Panc1 (cell line): ENCODE measurements around the gene THRB. TPM values are rescaled to one million over a fixed set of nuclear protein-coding genes. Genes with fewer than 3 reads are reported as not detected.

Experiments used
- ATAC-seq: fragments of 200-7000 bp; cut with Tn5 transposase; 2 replicates; pipeline ENCODE4 v1.9.1; 2020; ENCODE audit warnings: mild to moderate bottlenecking, moderate library complexity
- BruUV-seq: library from RNA; stranded (reverse); fragments of 400-500 nt; replicated peaks from 2 replicates; lab custom pipeline; 2021; lab: Mats Ljungman, UMichigan
- CTCF ChIA-PET: fragments of 300-600 bp; sonication (Branson Sonifier 250); formaldehyde crosslinking; loops from one replicate; lab custom pipeline; 2022; ENCODE audit warnings: antibody characterized with exemption; lab: Charles Lee
- POLR2A ChIA-PET: fragments of 300-600 bp; sonication (Branson Sonifier 250); formaldehyde crosslinking; loops from one replicate; lab custom pipeline; 2022; ENCODE audit warnings: antibody characterized with exemption; lab: Charles Lee
- DNase-seq: peaks from one replicate; pipeline ENCODE4 v3.0.0-alpha.2; 2010; ENCODE audit warnings: low read depth, low spot score
- H3K27ac ChIP-seq: 2 replicates; pipeline ENCODE4 v1.5.1; 2011; ENCODE audit warnings: mild to moderate bottlenecking, low read length, inconsistent platforms
- H3K27me3 ChIP-seq: fragments of 200-500 bp; sonication (Bioruptor generic); 2 replicates; pipeline ENCODE4 v1.6.0; 2014; ENCODE audit warnings: low read length, inconsistent platforms; ENCODE audit not compliant: control insufficient read depth, insufficient read depth
- H3K36me3 ChIP-seq: fragments of 200-500 bp; sonication (Bioruptor generic); 2 replicates; pipeline ENCODE4 v1.5.1; 2014; ENCODE audit warnings: inconsistent platforms, mild to moderate bottlenecking, low read length, moderate library complexity; ENCODE audit not compliant: control insufficient read depth, insufficient read depth
- H3K4me1 ChIP-seq: 2 replicates; pipeline ENCODE4 v1.5.1; 2011; ENCODE audit warnings: inconsistent platforms, mild to moderate bottlenecking, low read length, moderate library complexity; ENCODE audit not compliant: control insufficient read depth, insufficient read depth
- H3K4me3 ChIP-seq, 2 experiments: 2 replicates each; pipeline ENCODE4 v1.5.1; 2011 to 2012; ENCODE audit warnings: low read depth in 2 of 2, low read length in 2 of 2, mild to moderate bottlenecking in 2 of 2, inconsistent platforms in 1 of 2, moderate library complexity in 1 of 2
- H3K9me3 ChIP-seq: fragments of 200-500 bp; sonication (Bioruptor generic); 2 replicates; pipeline ENCODE4 v1.5.1; 2014; ENCODE audit warnings: low read depth, mild to moderate bottlenecking, inconsistent platforms, low read length, moderate library complexity; ENCODE audit not compliant: control insufficient read depth, insufficient read depth
- POLR2AphosphoS5 ChIP-seq: IDR thresholded peaks from 2 replicates; pipeline ENCODE4 v1.6.1; 2012; ENCODE audit warnings: mild to moderate bottlenecking, low read depth, low read length, moderate library complexity
- SIN3A ChIP-seq: IDR thresholded peaks from 2 replicates; pipeline ENCODE4 v1.6.1; 2012; ENCODE audit warnings: low read depth, mild to moderate bottlenecking, low read length, moderate library complexity, borderline replicate concordance; ENCODE audit not compliant: insufficient read depth
- TCF7L2 ChIP-seq: IDR thresholded peaks from 2 replicates; pipeline ENCODE4 v1.6.1; 2011; ENCODE audit warnings: mild to moderate bottlenecking, low read depth, low read length, inconsistent platforms
- in situ Hi-C: cut with HindIII; loops from 2 replicates; pipeline ENCODE4 v1.10.0; 2016; ENCODE audit warnings: low sequenced_read_pairs, low pct_unique_long_range_greater_than_20kb
- intact Hi-C: fragments of 100-400 bp; cut with micrococcal nuclease; formaldehyde crosslinking; loops from one replicate; pipeline ENCODE4 v1.10.0; 2022; ENCODE audit not compliant: unreplicated experiment
- total RNA-seq: library from RNA; stranded (reverse); gene quantifications from one replicate; pipeline ENCODE4 v1.2.1, GENCODE V29; 2021; ENCODE audit not compliant: unreplicated experiment
- TF ChIP-seq, protein P1 (sequence below): fragments of 450-650 bp; IDR thresholded peaks from 2 replicates; pipeline ENCODE4 v1.5.1; 2017; ENCODE audit warnings: mild to moderate bottlenecking
- TF ChIP-seq, protein P2 (sequence below), 2 experiments: IDR thresholded peaks; 2 replicates each; pipeline ENCODE4 v1.6.1; 2011 to 2012; ENCODE audit warnings: low read depth in 2 of 2, control low read depth in 1 of 2, low read length in 1 of 2, mild to moderate bottlenecking in 1 of 2, moderate library complexity in 1 of 2; ENCODE audit not compliant: insufficient read depth in 1 of 2

THRB gene
- total RNA-seq, 1 experiment from 2014 or later, result 3.9 TPM

DNA sequence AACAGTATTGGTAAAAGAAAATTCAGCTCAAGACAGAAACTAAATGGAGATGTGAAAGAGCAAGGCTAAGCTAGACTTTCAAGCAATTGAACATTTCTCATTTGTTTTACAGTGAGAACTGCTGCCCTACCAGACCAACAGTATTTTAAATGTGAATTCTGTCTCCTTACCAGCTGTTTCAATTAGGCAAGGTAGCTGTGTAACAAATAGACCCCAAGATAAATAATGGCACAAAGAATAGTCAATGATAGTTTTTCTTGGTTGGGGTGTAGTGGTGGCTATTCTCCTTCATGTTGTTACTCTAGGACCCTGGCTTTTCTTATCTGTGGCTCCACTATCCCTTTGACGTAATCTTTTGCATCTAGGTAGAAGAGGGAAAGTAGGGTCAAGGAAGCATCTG lies 30.4 kb upstream of the THRB start:
- POLR2A ChIA-PET, result no interaction called here
- Histone ChIP-seq H3K27me3 (peaks cover 3% of the 10 kb centered on the region; the same call in 1 of the 2 replicates), H3K4me1 (no peaks in the 10 kb centered on the region), H3K27ac (no peak overlapping the region), H3K9me3 (no peaks in the 10 kb centered on the region), H3K36me3 (no peaks in the 10 kb centered on the region), H3K4me3 (no peak overlapping the region)
- CTCF ChIA-PET, result interaction anchor here (1.0 kb wide), 1 partner anchor 29 kb away, joined by 4 read pairs; no protein-coding TSS in a partner anchor
- no TSS peak for BruUV-seq
- intact Hi-C loops, result no loop called here
- in situ Hi-C loops, result no loop called here
- no peak for DNase-seq
- no peak for ATAC-seq
- TF ChIP-seq, protein P1, sequence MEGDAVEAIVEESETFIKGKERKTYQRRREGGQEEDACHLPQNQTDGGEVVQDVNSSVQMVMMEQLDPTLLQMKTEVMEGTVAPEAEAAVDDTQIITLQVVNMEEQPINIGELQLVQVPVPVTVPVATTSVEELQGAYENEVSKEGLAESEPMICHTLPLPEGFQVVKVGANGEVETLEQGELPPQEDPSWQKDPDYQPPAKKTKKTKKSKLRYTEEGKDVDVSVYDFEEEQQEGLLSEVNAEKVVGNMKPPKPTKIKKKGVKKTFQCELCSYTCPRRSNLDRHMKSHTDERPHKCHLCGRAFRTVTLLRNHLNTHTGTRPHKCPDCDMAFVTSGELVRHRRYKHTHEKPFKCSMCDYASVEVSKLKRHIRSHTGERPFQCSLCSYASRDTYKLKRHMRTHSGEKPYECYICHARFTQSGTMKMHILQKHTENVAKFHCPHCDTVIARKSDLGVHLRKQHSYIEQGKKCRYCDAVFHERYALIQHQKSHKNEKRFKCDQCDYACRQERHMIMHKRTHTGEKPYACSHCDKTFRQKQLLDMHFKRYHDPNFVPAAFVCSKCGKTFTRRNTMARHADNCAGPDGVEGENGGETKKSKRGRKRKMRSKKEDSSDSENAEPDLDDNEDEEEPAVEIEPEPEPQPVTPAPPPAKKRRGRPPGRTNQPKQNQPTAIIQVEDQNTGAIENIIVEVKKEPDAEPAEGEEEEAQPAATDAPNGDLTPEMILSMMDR, result no peak
- TF ChIP-seq, protein P2, sequence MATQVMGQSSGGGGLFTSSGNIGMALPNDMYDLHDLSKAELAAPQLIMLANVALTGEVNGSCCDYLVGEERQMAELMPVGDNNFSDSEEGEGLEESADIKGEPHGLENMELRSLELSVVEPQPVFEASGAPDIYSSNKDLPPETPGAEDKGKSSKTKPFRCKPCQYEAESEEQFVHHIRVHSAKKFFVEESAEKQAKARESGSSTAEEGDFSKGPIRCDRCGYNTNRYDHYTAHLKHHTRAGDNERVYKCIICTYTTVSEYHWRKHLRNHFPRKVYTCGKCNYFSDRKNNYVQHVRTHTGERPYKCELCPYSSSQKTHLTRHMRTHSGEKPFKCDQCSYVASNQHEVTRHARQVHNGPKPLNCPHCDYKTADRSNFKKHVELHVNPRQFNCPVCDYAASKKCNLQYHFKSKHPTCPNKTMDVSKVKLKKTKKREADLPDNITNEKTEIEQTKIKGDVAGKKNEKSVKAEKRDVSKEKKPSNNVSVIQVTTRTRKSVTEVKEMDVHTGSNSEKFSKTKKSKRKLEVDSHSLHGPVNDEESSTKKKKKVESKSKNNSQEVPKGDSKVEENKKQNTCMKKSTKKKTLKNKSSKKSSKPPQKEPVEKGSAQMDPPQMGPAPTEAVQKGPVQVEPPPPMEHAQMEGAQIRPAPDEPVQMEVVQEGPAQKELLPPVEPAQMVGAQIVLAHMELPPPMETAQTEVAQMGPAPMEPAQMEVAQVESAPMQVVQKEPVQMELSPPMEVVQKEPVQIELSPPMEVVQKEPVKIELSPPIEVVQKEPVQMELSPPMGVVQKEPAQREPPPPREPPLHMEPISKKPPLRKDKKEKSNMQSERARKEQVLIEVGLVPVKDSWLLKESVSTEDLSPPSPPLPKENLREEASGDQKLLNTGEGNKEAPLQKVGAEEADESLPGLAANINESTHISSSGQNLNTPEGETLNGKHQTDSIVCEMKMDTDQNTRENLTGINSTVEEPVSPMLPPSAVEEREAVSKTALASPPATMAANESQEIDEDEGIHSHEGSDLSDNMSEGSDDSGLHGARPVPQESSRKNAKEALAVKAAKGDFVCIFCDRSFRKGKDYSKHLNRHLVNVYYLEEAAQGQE (IDR thresholded peaks at IDR 0.05; ENCODE audit: insufficient read depth in 1 of 2, low read depth in 2 of 2, low read length in 1 of 2), result no peak
- TF ChIP-seq TCF7L2, result no peak
- TF ChIP-seq POLR2AphosphoS5, result no peak
- no peak for TF ChIP-seq SIN3A

DNA sequence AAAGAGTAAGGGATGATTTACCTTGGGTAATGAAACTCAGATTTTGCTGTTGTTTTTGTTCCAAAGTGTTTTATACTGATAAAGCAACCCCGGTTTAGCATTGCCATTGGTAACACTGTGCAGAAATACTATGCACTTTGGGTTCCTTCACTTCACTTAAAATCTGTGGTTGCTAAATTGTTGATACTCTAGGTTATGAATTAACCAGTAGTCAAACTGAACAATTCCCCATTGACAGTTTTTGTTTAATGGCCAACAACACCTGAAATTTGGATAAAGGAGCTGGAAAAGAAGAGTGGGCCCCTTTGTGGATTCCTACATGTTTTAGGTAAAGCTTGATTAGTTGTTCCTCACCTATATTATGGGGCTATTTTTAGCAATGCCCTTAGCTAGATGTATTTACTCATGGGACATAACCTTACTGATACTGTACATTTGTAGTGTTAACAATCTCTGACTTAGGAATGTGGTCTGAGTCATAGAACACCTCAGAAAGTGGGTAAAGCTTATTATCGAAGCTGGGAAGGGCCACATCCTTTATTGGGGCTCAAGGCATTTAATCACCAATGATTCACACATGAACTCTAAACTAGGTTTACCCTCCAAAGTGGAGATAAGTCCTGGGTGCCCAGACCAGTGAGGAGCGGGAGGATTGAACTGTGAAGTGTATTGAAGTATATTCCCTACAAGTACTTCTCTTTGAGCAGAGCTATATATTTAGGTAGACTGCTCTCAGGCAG lies 29.5 kb upstream of the THRB start:
- intact Hi-C loops, result no loop called here
- peaks cover 3% of the 10 kb centered on the region; the same call in 1 of the 2 replicates for H3K27me3 ChIP-seq
- CTCF ChIA-PET, result interaction anchor here (1.0 kb wide), 1 partner anchor 28 kb away, joined by 4 read pairs; no protein-coding TSS in a partner anchor
- TF ChIP-seq, protein P2 (IDR thresholded peaks at IDR 0.05; ENCODE audit: insufficient read depth in 1 of 2, low read depth in 2 of 2, low read length in 1 of 2), result no peak
- no peak for TF ChIP-seq TCF7L2
- TF ChIP-seq POLR2AphosphoS5, result no peak
- TF ChIP-seq, protein P1, result no peak
- no peak for TF ChIP-seq SIN3A
- ATAC-seq (no peak), DNase-seq (no peak)
- H3K36me3 ChIP-seq, result no peaks in the 10 kb centered on the region
- no TSS peak for BruUV-seq
- no peaks in the 10 kb centered on the region for H3K4me1 ChIP-seq
- in situ Hi-C loops, result no loop called here
- H3K9me3 ChIP-seq, result no peaks in the 10 kb centered on the region
- no peak overlapping the region for H3K4me3 ChIP-seq
- POLR2A ChIA-PET, result no interaction called here
- no peak overlapping the region for H3K27ac ChIP-seq
